ENCODE results near the gene ANK2. TPM values are rescaled to one million over a fixed set of nuclear protein-coding genes. Genes with fewer than 3 reads are reported as not detected.
"Not testable (repeated sequence)": the region's sequence is repeated elsewhere in the genome, so short reads cannot be mapped to it uniquely, and the experiment has no call there.

The ANK2 gene
- total RNA-seq, 1 donor from 2014 or later = 112 TPM

GRCh38 chr4:113146876-113147358 lies 97.5 kb downstream of the ANK2 start:
- DNase-seq (ENCODE audit: low read depth) = peak; percentile 40

GRCh38 chr4:113147498-113148111 lies 98.2 kb downstream of the ANK2 start:
- DNase-seq (ENCODE audit: low read depth) = no peak

- DNase-seq (ENCODE audit: low read depth) = no peak
Observed at GRCh38 chr4:113148925-113149324, 99.5 kb downstream of the ANK2 start.

- no peak for DNase-seq (ENCODE audit: low read depth)
Observed at GRCh38 chr4:113153529-113154101, 104.2 kb downstream of the ANK2 start.

- no peak for DNase-seq (ENCODE audit: low read depth)
Observed at GRCh38 chr4:113154281-113154680, 104.8 kb downstream of the ANK2 start.

GRCh38 chr4:113157086-113157857 lies 107.8 kb downstream of the ANK2 start:
- peak; percentile 59 for DNase-seq (ENCODE audit: low read depth)

- no peak for DNase-seq (ENCODE audit: low read depth)
Observed at GRCh38 chr4:113159942-113160545, 110.6 kb downstream of the ANK2 start.

GRCh38 chr4:113160548-113160947 lies 111.1 kb downstream of the ANK2 start:
- no peak for DNase-seq (ENCODE audit: low read depth)

- no peak for DNase-seq (ENCODE audit: low read depth)
Observed at GRCh38 chr4:113162089-113162488, 112.6 kb downstream of the ANK2 start.

- DNase-seq (ENCODE audit: low read depth) = no peak
Observed at GRCh38 chr4:113169368-113169767, 119.9 kb downstream of the ANK2 start.

- no peak for DNase-seq (ENCODE audit: low read depth)
Observed at GRCh38 chr4:113170115-113170804, 120.8 kb downstream of the ANK2 start.

GRCh38 chr4:113170805-113171468 lies 121.5 kb downstream of the ANK2 start:
- DNase-seq (ENCODE audit: low read depth) = no peak

- no peak for DNase-seq (ENCODE audit: low read depth)
Observed at GRCh38 chr4:113173126-113173792, 123.8 kb downstream of the ANK2 start.

- DNase-seq (ENCODE audit: low read depth) = no peak
Observed at GRCh38 chr4:113173793-113174264, 124.4 kb downstream of the ANK2 start.

- DNase-seq (ENCODE audit: low read depth) = peak; percentile 22
Observed at GRCh38 chr4:113179091-113179490, 129.6 kb downstream of the ANK2 start.

- peak; percentile 18 for DNase-seq (ENCODE audit: low read depth)
Observed at GRCh38 chr4:113179996-113180395, 130.5 kb downstream of the ANK2 start.

GRCh38 chr4:113181289-113182007 lies 132.0 kb downstream of the ANK2 start:
- no peak for DNase-seq (ENCODE audit: low read depth)

GRCh38 chr4:113183032-113183605 lies 133.7 kb downstream of the ANK2 start:
- DNase-seq (ENCODE audit: low read depth) = no peak

- not testable (repeated sequence) for DNase-seq (ENCODE audit: low read depth)
Observed at GRCh38 chr4:113186220-113186619, 136.8 kb downstream of the ANK2 start.
